AG09319 (cell line): ENCODE measurements around the gene SOBP.

ENCODE experiments used
- DNase-seq: peaks from one replicate; pipeline ENCODE4 v3.0.0-alpha.2; 2010; ENCODE audit warnings: low read depth; ENCODE audit errors: extremely low read depth
- CTCF ChIP-seq: IDR thresholded peaks from 2 replicates; pipeline ENCODE4 v1.5.1; 2011; ENCODE audit warnings: low read depth, mild to moderate bottlenecking, inconsistent platforms, low read length, moderate library complexity

The SOBP gene

DNA sequence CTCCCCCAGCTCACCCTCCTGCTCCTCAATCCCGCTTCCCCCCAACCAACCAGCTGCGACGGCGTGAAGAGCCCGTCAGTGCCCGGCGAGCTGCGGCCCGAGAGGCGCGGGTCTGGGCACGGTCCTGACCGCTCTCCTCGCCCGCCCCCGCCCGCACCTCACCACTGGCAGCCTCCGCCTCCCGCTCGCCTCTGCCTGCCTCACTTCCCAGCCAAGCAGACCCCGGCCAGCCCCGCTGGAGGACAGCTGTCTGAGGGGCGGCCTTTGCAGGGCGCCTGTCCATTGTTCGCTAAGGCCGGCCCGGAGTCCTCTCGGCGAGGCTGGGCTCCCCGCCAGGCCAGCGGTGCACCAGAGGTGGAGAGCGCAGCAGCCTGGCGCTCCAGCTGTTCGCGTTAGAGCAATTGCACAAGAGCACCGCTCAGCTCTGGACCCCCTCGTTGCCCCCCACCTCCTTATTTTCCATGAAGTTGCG is 1.3 kb downstream of the SOBP start:
- no peak for DNase-seq

DNA sequence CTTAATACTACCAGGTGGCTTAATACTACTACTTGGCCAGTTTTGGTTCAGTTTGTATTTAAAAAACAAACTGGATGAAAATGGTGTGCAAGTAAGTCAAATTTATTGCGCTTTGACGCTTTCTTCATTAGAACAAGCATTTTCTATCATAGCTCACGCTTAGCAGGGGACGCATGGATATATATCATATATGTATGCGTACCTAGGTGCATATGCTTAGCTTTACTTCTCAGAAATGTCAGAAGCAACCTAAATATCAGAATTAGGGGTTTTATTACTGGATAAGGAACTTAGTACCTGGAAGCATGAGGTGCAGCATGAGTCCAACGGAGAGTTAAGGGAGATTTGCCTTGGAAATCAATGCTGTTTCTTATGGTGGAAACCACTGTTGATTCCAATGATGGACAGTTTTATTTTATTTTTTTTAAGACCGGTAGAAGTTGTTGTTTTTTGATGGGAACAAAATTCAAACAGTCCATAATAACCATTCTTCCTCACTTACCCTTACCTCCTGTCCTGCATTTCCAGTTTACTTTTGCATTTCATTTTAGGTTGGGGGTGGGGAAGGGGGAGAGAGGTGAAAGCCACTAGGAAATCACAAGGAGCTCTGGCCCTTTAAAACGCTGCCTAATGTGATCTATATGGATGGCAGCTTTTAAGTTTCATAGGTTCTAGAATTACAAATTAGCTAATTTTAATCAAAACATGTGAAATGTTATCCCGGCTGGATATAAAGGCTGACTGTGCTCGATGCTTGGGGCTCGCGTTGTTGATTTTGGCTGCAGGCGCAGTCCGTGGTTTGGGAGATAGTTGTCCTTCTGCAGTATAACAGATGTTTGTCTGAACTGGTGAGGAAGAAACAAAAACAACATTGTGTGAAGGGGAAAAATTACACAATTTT is 2.1 kb downstream of the SOBP start:
- no peak for TF ChIP-seq CTCF
- peak; percentile 61 for DNase-seq

More for the DNA sequence above, 1.3 kb downstream of the SOBP start:
- TF ChIP-seq CTCF: no peak

DNA sequence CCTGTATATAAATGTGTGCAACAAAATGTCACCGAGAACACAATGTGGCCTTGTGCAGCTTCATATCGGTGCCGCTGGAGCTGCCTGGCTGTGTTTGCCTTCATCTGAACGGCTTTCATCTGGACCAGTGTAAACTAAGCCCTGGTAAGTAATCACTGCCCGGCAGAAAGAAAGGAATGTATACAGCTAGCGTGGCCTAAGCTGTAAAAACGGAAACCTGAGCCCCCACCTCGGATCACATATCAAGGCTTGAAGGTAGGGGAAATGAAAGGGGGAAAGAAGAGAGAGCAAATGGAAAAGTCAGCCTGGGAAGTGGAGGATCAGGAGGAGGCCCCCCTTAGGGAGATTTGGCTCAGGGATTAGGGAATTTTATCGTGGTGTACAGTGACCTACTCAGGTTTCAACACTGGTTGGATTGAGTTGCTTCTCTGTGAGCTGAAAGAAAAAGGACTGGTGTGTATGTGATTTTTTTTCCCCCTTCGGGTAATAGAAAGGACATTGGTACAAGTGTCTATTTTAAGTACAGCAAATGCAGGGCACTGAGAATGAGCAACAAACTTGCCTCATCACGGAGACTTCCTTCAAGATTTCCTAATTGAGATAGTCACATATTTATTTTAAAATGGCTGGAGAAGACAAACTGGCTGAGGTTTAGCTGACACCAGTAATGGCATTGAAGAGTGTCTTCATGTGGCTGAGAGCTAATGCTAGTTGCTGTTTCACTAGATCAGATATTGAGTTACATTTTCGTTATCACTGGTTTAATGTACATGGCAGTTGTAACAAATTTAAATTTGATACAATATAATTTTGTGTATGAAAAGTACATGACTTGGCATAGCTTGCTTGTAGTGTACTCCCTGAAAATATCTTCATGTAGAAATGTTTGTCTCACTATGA is 3.5 kb downstream of the SOBP start:
- no peak for TF ChIP-seq CTCF
- no peak for DNase-seq

GRCh38 chr6:107495196-107495643 is 5.3 kb downstream of the SOBP start:
- no peak for TF ChIP-seq CTCF
- no peak for DNase-seq

- no peak for DNase-seq
- TF ChIP-seq CTCF: no peak
Measured at GRCh38 chr6:107495971-107496370, 6.1 kb downstream of the SOBP start.

DNA sequence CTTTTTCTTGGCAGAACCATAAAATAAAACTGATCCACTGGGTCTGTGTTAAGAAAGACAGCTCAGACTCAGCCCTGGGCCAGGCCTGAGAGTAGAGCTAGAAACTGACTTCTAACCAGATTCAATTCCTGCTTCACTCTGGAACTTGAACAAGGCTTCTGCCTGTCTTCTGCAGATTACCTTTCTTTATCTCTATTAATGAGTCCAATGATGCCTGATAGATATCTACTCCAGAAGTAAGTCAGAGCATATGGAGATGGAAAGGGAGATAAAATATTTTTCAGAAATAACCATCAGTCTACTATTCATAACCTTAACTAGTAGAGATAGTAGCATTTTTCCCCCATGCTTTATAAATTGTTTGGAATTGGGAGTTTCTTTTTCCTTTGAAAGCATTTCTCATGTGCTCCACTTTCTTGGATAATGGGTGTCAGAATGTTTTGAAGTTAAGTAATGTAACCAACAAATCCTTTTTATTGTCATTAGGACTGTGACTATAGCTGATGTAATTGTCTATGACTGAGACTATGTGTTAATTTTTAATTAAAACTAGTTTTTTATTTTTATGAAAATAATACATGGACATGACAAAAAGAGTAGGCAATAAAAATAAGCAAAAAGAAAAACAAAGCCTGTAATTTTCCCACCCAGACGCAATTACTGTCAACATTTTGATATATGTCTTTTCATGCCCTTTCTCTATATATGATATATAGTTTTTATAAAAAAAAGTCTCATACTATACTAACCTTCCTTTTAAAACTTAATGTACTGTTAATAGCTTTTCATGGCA is 7.2 kb downstream of the SOBP start:
- DNase-seq: no peak
- no peak for TF ChIP-seq CTCF
